Natural killer cell (primary cell): ENCODE data around the gene SLC9A7. TPM values are rescaled to one million over a fixed set of nuclear protein-coding genes. Genes with fewer than 3 reads are reported as not detected.
A peak's percentile ranks its signal among the peaks of the same experiment; 100 is the strongest.

ENCODE experiments used
- ATAC-seq, 3 donors: fragments of 150-1000 bp in 2 of 3; fragments of 200-7000 bp in 1 of 3; cut with Tn5 transposase; 1 replicate in 1 of 3; 2 replicates in 2 of 3; pipeline ENCODE4 v1.10.0; 2021; ENCODE audit warnings: mild to moderate bottlenecking in 2 of 3, moderate library complexity in 2 of 3
- DNase-seq, 2 donors: peaks; one replicate each; pipeline versions ENCODE4 v3.0.0 to v3.0.0-alpha.2; 2013 to 2021; ENCODE audit warnings: mixed read lengths in 1 of 2
- H3K27ac ChIP-seq: one replicate; pipeline ENCODE4 v1.5.1; 2013; ENCODE audit warnings: mild to moderate bottlenecking, low read length
- H3K27me3 ChIP-seq: one replicate; pipeline ENCODE4 v1.6.1; 2013; ENCODE audit warnings: low read length; ENCODE audit not compliant: control insufficient read depth, insufficient read depth
- H3K36me3 ChIP-seq: one replicate; pipeline ENCODE4 v1.6.1; 2013; ENCODE audit warnings: low read length; ENCODE audit not compliant: control insufficient read depth, insufficient read depth
- H3K4me1 ChIP-seq: one replicate; pipeline ENCODE4 v1.6.1; 2013; ENCODE audit warnings: low read length; ENCODE audit not compliant: control insufficient read depth, insufficient read depth
- H3K4me3 ChIP-seq: one replicate; pipeline ENCODE4 v1.5.1; 2013; ENCODE audit warnings: low read length
- H3K9me3 ChIP-seq: one replicate; pipeline ENCODE4 v1.6.1; 2013; ENCODE audit warnings: low read length; ENCODE audit not compliant: control insufficient read depth, insufficient read depth
- H3K27ac Mint-ChIP-seq, 2 donors: one replicate each; pipeline ENCODE4 v1.8.0; 2022; ENCODE audit warnings: mild to moderate bottlenecking in 2 of 2, mixed read lengths in 2 of 2, moderate library complexity in 1 of 2
- H3K27me3 Mint-ChIP-seq, 2 donors: one replicate each; pipeline ENCODE4 v1.8.0; 2022; ENCODE audit warnings: low read depth in 2 of 2, mixed read lengths in 2 of 2
- H3K36me3 Mint-ChIP-seq: one replicate; pipeline ENCODE4 v1.8.0; 2022; ENCODE audit warnings: mixed read lengths
- H3K4me1 Mint-ChIP-seq, 2 donors: one replicate each; pipeline ENCODE4 v1.8.0; 2022; ENCODE audit warnings: mixed read lengths in 2 of 2
- H3K4me3 Mint-ChIP-seq: one replicate; pipeline ENCODE4 v1.8.0; 2022; ENCODE audit warnings: mild to moderate bottlenecking, moderate library complexity, mixed read lengths
- H3K9me3 Mint-ChIP-seq, 2 donors: one replicate each; pipeline ENCODE4 v1.8.0; 2022; ENCODE audit warnings: mixed read lengths in 2 of 2
- CTCF ChIP-seq: fragments of 200-600 bp; IDR thresholded peaks from one replicate; pipeline ENCODE4 v1.8.0; 2022; ENCODE audit warnings: antibody characterized with exemption
- WGBS: methylation state at CpG from one replicate; pipeline ENCODE4 v1.1.7; 2013; ENCODE audit warnings: missing lambda C conversion rate; ENCODE audit not compliant: insufficient coverage; 5-methylcytosine and 5-hydroxymethylcytosine counted together
- intact Hi-C: fragments of 100-400 bp; cut with micrococcal nuclease; formaldehyde crosslinking; loops from one replicate; pipeline ENCODE4 v1.14.2; 2022
- total RNA-seq, 4 donors: library from RNA; stranded (reverse); fragments of 120-200 nt in 1 of 4; gene quantifications; one replicate each; pipeline versions ENCODE4 v1.2.3 to v1.2.4, GENCODE V29; 2013 to 2022

The SLC9A7 gene
- total RNA-seq, 3 donors from 2014 or later (not counting 1 experiment from before 2014, with no cell fraction given): 0.39 to 1.1 (median 0.75) TPM

- Mint-ChIP-seq H3K27ac (no peak overlapping the region), H3K4me3 (no peak overlapping the region), H3K36me3 (no peaks in the 10 kb centered on the region), H3K27me3 (peaks cover 2 to 50% of the 10 kb centered on the region in 2 donors), H3K9me3 (no peaks in the 10 kb centered on the region), H3K4me1 (no peaks in the 10 kb centered on the region)
- 78% methylated on average over 3 of the region's 4 CpGs for WGBS
- no peak for TF ChIP-seq CTCF
- H3K9me3 ChIP-seq: no peaks in the 10 kb centered on the region
- H3K36me3 ChIP-seq: no peaks in the 10 kb centered on the region
- H3K27ac ChIP-seq: peak overlapping the region; percentile 30
- intact Hi-C loops: no loop called here
- H3K4me3 ChIP-seq: no peak overlapping the region
- H3K4me1 ChIP-seq: peaks cover 5% of the 10 kb centered on the region
- no peak for DNase-seq
- no peak for ATAC-seq
- H3K27me3 ChIP-seq: no peaks in the 10 kb centered on the region
Observed at GRCh38 chrX:46627062-46627461, 131.9 kb downstream of the SLC9A7 start.

GRCh38 chrX:46626566-46626965 lies 132.4 kb downstream of the SLC9A7 start:
- Mint-ChIP-seq H3K27me3 (peaks cover 0 to 54% of the 10 kb centered on the region in 2 donors), H3K36me3 (no peaks in the 10 kb centered on the region), H3K9me3 (no peaks in the 10 kb centered on the region), H3K4me1 (no peaks in the 10 kb centered on the region), H3K4me3 (no peak overlapping the region), H3K27ac (no peak overlapping the region)
- Histone ChIP-seq H3K4me3 (no peak overlapping the region), H3K27me3 (no peaks in the 10 kb centered on the region), H3K36me3 (no peaks in the 10 kb centered on the region), H3K27ac (no peak overlapping the region), H3K4me1 (peaks cover 5% of the 10 kb centered on the region), H3K9me3 (no peaks in the 10 kb centered on the region)
- ATAC-seq (no peak), DNase-seq (peak in 1 of 2 donors; percentile 31)
- 100% methylated on average over 2 of the region's 7 CpGs for WGBS
- intact Hi-C loops: no loop called here
- no peak for TF ChIP-seq CTCF

- Mint-ChIP-seq H3K27me3 (peaks cover 0 to 33% of the 10 kb centered on the region in 2 donors), H3K4me1 (no peaks in the 10 kb centered on the region), H3K36me3 (no peaks in the 10 kb centered on the region), H3K27ac (no peak overlapping the region), H3K9me3 (no peaks in the 10 kb centered on the region), H3K4me3 (no peak overlapping the region)
- H3K36me3 ChIP-seq: no peaks in the 10 kb centered on the region
- DNase-seq: no peak
- H3K4me1 ChIP-seq: peaks cover 5% of the 10 kb centered on the region
- no peak for TF ChIP-seq CTCF
- no peak overlapping the region for H3K27ac ChIP-seq
- no peak overlapping the region for H3K4me3 ChIP-seq
- H3K27me3 ChIP-seq: no peaks in the 10 kb centered on the region
- 100% methylated on average over 4 of the region's 6 CpGs for WGBS
- ATAC-seq: no peak
- no peaks in the 10 kb centered on the region for H3K9me3 ChIP-seq
- intact Hi-C loops: no loop called here
Observed at GRCh38 chrX:46624090-46624786, 134.7 kb downstream of the SLC9A7 start.

- Mint-ChIP-seq H3K9me3 (no peaks in the 10 kb centered on the region), H3K4me3 (no peak overlapping the region), H3K27ac (no peak overlapping the region), H3K27me3 (peaks cover 0 to 35% of the 10 kb centered on the region in 2 donors), H3K4me1 (peaks cover 5 to 12% of the 10 kb centered on the region in 2 donors), H3K36me3 (no peaks in the 10 kb centered on the region)
- no peaks in the 10 kb centered on the region for H3K9me3 ChIP-seq
- ATAC-seq: no peak
- H3K4me1 ChIP-seq: no peaks in the 10 kb centered on the region
- H3K27me3 ChIP-seq: no peaks in the 10 kb centered on the region
- TF ChIP-seq CTCF: no peak
- intact Hi-C loops: no loop called here
- no peak for DNase-seq
- no peaks in the 10 kb centered on the region for H3K36me3 ChIP-seq
- 100% methylated on average over 1 of the region's 3 CpGs for WGBS
- H3K27ac ChIP-seq: no peak overlapping the region
- H3K4me3 ChIP-seq: no peak overlapping the region
Observed at GRCh38 chrX:46621572-46621971, 137.3 kb downstream of the SLC9A7 start.
